Left lung (tissue), 10 donors: Measurements from ENCODE around the gene CRLF1. TPM values are rescaled to one million over a fixed set of nuclear protein-coding genes. Genes with fewer than 3 reads are reported as not detected.

Experiments used
- ATAC-seq: fragments of 200-7000 bp; cut with Tn5 transposase; one replicate; pipeline ENCODE4 v1.9.1; 2020; ENCODE audit warnings: moderate library complexity
- DNase-seq, 4 donors: peaks; one replicate each; pipeline ENCODE4 v3.0.0-alpha.2; 2013 to 2020
- H3K27ac ChIP-seq, 2 donors: fragments of 200-600 bp; sonication (generic) in 1 of 2; one replicate each; pipeline versions ENCODE4 v1.5.0 to v1.8.0; 2020 to 2021
- H3K27me3 ChIP-seq, 2 donors: fragments of 200-600 bp; sonication (generic) in 1 of 2; one replicate each; pipeline versions ENCODE4 v1.5.0 to v1.8.0; 2020 to 2021
- H3K36me3 ChIP-seq, 2 donors: fragments of 200-600 bp; sonication (generic) in 1 of 2; one replicate each; pipeline versions ENCODE4 v1.5.0 to v1.8.0; 2020 to 2021
- H3K4me1 ChIP-seq, 2 donors: fragments of 200-600 bp; one replicate each; pipeline ENCODE4 v1.8.0; 2021
- H3K4me3 ChIP-seq, 2 donors: fragments of 200-600 bp; sonication (generic) in 1 of 2; one replicate each; pipeline versions ENCODE4 v1.5.0 to v1.8.0; 2020 to 2021; ENCODE audit warnings: mild to moderate bottlenecking in 1 of 2
- H3K9me3 ChIP-seq, 2 donors: fragments of 200-600 bp; sonication (generic) in 1 of 2; one replicate each; pipeline versions ENCODE4 v1.5.0 to v1.8.0; 2020 to 2021
- CTCF ChIP-seq, 2 donors: fragments of 200-600 bp; sonication (generic) in 1 of 2; IDR thresholded peaks; one replicate each; pipeline versions ENCODE4 v1.5.0 to v1.8.0; 2021; ENCODE audit warnings: antibody characterized with exemption in 2 of 2
- intact Hi-C, 2 donors: fragments of 100-400 bp; cut with DNase I; formaldehyde crosslinking; loops; one replicate each; pipeline versions ENCODE4 v1.11.2 to v1.14.2; 2022
- polyA plus RNA-seq, 6 donors: library from polyadenylated mRNA; unstranded; fragments of 120-200 nt; gene quantifications; one replicate each; pipeline ENCODE4 v1.2.1, GENCODE V29; 2013; ENCODE audit not compliant: insufficient read length in 6 of 6
- total RNA-seq, 2 donors: library from RNA; stranded (reverse); fragmentation: NEBNext Ultra II Directional; extraction: Animal tissue kit (Norgen Biotek cat#: 25700); gene quantifications; one replicate each; pipeline ENCODE4 v1.2.1, GENCODE V29; 2021
- donor health status: DM: no; HTN: yes; CAD: no.
- donor health status: DM: no; HTN: no; CAD: no.

The CRLF1 gene
- total and polyA plus RNA-seq, 8 donors = 22.5 to 328 (median 233) TPM

- Histone ChIP-seq H3K4me3 (no peak overlapping the region), H3K9me3 (no peaks in the 10 kb centered on the region), H3K27me3 (peaks cover 92 to 96% of the 10 kb centered on the region in 2 donors), H3K4me1 (peaks cover 22 to 47% of the 10 kb centered on the region in 2 donors), H3K36me3 (no peaks in the 10 kb centered on the region), H3K27ac (no peak overlapping the region)
- ATAC-seq = no peak
- TF ChIP-seq CTCF (IDR thresholded peaks at IDR 0.05) = no peak
- DNase-seq = no peak
- intact Hi-C loops = no loop called here
Measured at GRCh38 chr19:18608805-18609716, 2.5 kb upstream of the CRLF1 start.

GRCh38 chr19:18608102-18608804 is 1.7 kb upstream of the CRLF1 start:
- DNase-seq (no peak), ATAC-seq (no peak)
- intact Hi-C loops = no loop called here
- Histone ChIP-seq H3K27me3 (peaks cover 90 to 96% of the 10 kb centered on the region in 2 donors), H3K27ac (no peak overlapping the region), H3K4me3 (no peak overlapping the region), H3K9me3 (no peaks in the 10 kb centered on the region), H3K4me1 (peaks cover 22 to 53% of the 10 kb centered on the region in 2 donors), H3K36me3 (no peaks in the 10 kb centered on the region)
- no peak for TF ChIP-seq CTCF (IDR thresholded peaks at IDR 0.05)

GRCh38 chr19:18607226-18608101 is 865 bp upstream of the CRLF1 start:
- H3K4me3 ChIP-seq = no peak overlapping the region
- H3K4me1 ChIP-seq = peaks cover 22 to 46% of the 10 kb centered on the region in 2 donors
- no peak overlapping the region for H3K27ac ChIP-seq
- DNase-seq = no peak
- intact Hi-C loops = no loop called here
- H3K9me3 ChIP-seq = no peaks in the 10 kb centered on the region
- TF ChIP-seq CTCF (IDR thresholded peaks at IDR 0.05) = no peak
- peaks cover 82 to 96% of the 10 kb centered on the region in 2 donors for H3K27me3 ChIP-seq
- peak; percentile 6 for ATAC-seq
- no peaks in the 10 kb centered on the region for H3K36me3 ChIP-seq

GRCh38 chr19:18605546-18606280 is 886 bp downstream of the CRLF1 start:
- TF ChIP-seq CTCF (IDR thresholded peaks at IDR 0.05) = no peak
- no peak for DNase-seq
- Histone ChIP-seq H3K27me3 (peaks cover 64 to 96% of the 10 kb centered on the region in 2 donors), H3K9me3 (no peaks in the 10 kb centered on the region), H3K27ac (no peak overlapping the region), H3K36me3 (no peaks in the 10 kb centered on the region), H3K4me3 (no peak overlapping the region), H3K4me1 (peaks cover 10 to 29% of the 10 kb centered on the region in 2 donors)
- ATAC-seq = no peak
- intact Hi-C loops = no loop called here
